EL (cell line): ENCODE results near the gene EDDM13.
A peak's percentile ranks its signal among the peaks of the same experiment; 100 is the strongest.
"Not testable (repeated sequence)": the region's sequence is repeated elsewhere in the genome, so short reads cannot be mapped to it uniquely, and the experiment has no call there.

Experiments used
- DNase-seq: peaks from one replicate; pipeline ENCODE4 v3.0.0-alpha.2; 2016

Gene EDDM13

DNA sequence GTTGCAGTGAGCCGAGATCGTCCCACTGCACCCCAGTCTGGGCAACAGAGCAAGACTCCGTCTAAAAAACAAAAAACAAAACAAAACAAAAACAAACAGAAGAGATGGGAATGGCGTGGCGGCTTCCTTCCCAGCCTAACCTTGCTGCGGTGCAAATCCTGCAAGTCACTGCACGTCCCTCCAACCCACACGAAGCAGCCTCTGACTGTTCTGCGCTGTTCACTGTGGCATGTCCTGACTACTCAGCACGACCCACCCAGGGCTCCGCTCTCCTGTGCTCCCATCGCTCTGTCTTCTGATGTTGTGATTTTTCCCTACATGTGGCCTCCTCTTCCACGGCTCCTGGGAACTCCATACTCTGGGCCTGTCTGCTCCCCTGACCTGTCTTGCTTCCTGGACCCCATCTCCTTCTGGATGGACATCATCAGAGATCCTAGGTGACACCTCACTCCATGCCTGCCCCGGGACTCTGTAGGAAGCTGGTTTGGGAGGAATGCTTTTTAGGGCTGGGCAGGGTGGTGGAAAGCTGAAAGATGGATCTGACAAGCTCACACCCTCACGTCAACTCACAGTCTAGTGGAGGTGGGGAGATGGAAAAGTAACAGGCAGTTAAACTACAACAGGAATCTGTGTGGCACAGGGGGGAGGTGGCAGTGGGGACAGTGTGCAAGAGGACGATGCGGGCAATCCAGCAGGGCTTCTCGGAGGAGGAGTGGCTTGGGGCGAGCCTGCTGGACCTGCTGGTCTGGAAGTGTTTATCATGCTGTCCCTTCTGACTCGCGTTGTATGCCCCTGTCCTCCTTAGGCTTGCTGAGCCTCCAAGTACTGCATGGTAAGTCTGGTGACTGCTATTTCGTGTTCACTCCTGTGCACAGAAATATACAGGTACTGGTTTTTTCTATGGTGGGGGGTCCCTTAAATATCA, 23.2 kb downstream of the EDDM13 start:
- DNase-seq, result no peak

- DNase-seq, result no peak
Measured at GRCh38 chr19:56297010-56297409, 24.5 kb downstream of the EDDM13 start.

GRCh38 chr19:56299688-56300087, 27.1 kb downstream of the EDDM13 start:
- no peak for DNase-seq

- no peak for DNase-seq
Measured at GRCh38 chr19:56301155-56301554, 28.6 kb downstream of the EDDM13 start.

GRCh38 chr19:56301886-56302620, 29.5 kb downstream of the EDDM13 start:
- DNase-seq, result no peak

GRCh38 chr19:56304243-56304642, 31.7 kb downstream of the EDDM13 start:
- no peak for DNase-seq

GRCh38 chr19:56306016-56306415, 33.5 kb downstream of the EDDM13 start:
- no peak for DNase-seq

- not testable (repeated sequence) for DNase-seq
Measured at GRCh38 chr19:56307062-56307461, 34.5 kb downstream of the EDDM13 start.

DNA sequence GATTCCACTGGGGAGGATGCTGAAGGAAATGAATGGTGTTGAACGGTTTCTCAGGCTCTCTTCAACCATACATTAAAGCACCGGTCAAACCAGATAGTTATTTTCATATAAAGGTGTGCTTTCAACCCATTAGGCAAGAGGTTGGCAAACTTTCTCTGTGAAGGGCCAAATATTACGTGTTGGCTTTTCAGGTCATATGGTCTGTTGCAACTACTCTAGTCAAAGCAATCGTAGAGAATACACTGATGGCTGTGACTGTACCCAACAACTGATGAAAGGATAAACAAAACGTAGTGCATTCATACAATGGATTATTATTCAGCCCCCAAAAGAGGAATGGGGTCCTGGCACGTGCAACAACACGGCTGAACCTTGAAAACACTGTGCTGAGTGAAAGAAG, 36.2 kb downstream of the EDDM13 start:
- no peak for DNase-seq

GRCh38 chr19:56309511-56310185, 37.1 kb downstream of the EDDM13 start:
- DNase-seq, result peak; percentile 45

- no peak for DNase-seq
Measured at GRCh38 chr19:56310462-56310861, 37.9 kb downstream of the EDDM13 start.

- no peak for DNase-seq
Measured at GRCh38 chr19:56312342-56312741, 39.8 kb downstream of the EDDM13 start.

DNA sequence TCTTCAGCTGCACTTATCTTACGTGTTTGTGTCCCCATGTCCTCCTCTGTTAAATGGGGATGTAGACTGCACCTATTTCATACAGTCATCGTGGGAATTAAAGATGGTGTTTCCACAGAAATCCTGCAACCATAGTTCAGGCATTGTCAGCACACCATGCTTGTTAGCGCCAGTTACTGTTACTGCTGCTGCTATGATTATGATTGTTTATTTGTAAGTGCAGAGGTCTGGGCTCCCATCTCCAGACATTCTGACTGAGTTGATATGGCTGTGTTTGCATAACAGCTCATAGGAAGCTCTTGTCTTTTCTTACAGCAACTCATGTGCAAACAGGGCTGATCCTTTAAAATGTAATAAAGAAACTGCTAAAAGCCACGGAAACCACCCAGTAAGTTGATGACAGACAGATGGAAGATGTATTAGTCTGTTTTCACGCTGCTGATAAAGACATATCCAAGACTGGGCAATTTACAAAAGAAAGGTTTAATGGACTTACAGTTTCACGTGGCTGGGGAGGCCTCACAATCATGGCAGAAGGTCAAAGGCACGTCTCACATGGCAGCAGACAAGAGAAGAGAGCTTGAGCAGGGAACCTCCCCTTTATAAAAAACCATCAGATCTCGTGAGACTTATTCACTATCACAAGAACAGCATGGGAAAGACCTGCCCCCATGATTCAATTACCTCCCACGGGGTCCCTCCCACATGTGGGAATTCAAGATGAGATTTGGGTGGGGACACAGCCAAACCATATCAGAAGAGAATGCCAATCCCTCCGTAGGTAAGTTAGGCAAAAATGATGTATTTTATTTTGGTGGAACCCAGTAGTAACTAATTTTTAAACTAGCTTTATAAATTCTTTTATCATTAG, 40.5 kb downstream of the EDDM13 start:
- DNase-seq, result no peak

DNA sequence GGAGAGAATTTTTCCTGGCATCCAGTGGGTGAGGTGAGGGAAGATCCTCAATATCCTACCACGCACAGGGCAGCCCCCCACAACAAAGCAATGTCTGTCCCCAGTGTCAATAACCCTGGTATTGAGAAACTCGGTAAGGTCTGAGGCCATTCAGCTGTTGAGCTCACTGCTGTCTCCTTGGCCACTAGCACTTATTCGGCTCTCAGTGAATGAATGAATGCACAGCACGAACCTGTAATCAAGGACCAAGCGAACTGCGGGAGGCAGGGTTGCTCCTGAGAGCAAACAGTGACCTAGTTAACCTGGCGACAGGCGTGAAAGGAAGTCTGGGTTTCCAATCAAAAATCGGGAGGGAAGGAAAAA, 41.5 kb downstream of the EDDM13 start:
- no peak for DNase-seq

GRCh38 chr19:56314381-56315076, 42.0 kb downstream of the EDDM13 start, which contains the start of gene ZSCAN5A:
Gene ZSCAN5A (minus strand): TSS chr19:56314839. CDS start chr19:56225046, 89,793 bp downstream.
- peak; percentile 93 for DNase-seq

- DNase-seq, result peak; percentile 98
Measured at GRCh38 chr19:56315077-56315828, 42.7 kb downstream of the EDDM13 start.

DNA sequence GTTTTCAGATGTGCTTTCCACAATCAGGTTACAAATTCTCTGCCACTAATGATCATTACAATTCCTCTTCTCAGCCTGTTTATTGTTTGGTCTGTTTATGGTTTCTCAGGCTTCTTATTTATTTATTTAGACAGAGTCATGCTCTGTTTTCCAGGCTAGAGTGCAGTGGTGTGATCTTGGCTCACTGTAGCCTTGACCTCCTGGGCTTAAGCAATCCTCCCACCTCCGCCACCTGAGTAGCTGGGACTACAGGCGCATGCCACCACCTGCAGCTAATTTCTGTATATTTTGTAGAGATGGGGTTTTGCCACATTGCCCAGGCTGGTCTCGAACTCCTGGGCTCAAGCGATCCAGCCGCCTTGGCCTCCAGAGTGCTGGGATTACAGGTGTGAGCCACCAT, 44.2 kb downstream of the EDDM13 start:
- no peak for DNase-seq

GRCh38 chr19:56317749-56318148, 45.2 kb downstream of the EDDM13 start:
- DNase-seq, result no peak

- DNase-seq, result no peak
Measured at GRCh38 chr19:56319991-56320390, 47.4 kb downstream of the EDDM13 start.

DNA sequence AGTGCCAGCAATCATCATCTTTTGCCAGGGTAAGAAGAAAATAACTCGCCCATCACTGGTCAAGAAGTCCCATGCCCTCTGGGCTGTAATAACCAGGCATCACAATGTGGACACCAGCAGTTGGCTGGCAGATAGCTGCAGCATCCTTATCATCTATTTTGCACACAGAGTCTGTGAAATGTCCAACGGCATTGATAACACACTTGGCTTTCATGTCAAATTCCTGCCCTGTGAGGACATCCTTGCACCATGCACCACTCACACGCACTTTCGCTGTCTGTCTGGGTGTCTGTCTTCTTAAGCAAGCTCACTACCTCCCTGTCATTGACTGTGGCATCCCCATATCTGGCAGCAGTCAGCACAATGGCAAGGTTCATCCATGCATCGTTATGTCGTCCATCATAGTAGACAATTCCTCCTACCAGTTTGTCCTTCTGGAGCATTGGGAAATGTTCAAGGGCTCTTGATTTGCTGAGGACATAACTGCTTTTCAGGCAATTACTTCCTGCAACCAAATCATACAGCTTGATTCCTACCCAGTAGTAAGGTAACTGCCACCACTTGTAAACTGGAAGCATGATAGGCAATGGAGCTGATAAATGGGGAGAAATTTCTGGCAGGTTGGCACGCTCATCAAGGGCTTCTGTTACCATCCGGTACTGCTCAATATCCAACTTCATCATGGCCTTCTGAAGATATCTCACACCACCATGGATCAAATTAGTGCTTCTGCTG, 48.9 kb downstream of the EDDM13 start:
- no peak for DNase-seq
